Stimulated activated naive B cell treated with anti-CD40 and anti-IgM and Interleukin-4, amounts not matched to agents 10 μg/mL and 1 μg/mL and 100 μg/mL, for 72 hours (primary cell): ENCODE data around the gene CEP68.
"Not testable (repeated sequence)": the region's sequence is repeated elsewhere in the genome, so short reads cannot be mapped to it uniquely, and the experiment has no call there.

ENCODE experiments used
- ATAC-seq, 2 donors: fragments of 150-1000 bp; cut with Tn5 transposase; replicated peaks; 2 replicates each; pipeline ENCODE4 v1.10.0; 2021; ENCODE audit warnings: moderate library complexity in 1 of 2
- DNase-seq: peaks from one replicate; pipeline ENCODE4 v3.0.0; 2021
- H3K27ac Mint-ChIP-seq: one replicate; pipeline ENCODE4 v1.8.0; 2022; ENCODE audit warnings: mild to moderate bottlenecking, mixed read lengths
- H3K27me3 Mint-ChIP-seq, 2 donors: one replicate each; pipeline ENCODE4 v1.8.0; 2022; ENCODE audit warnings: mixed read lengths in 2 of 2
- H3K36me3 Mint-ChIP-seq, 2 donors: one replicate each; pipeline ENCODE4 v1.8.0; 2022; ENCODE audit warnings: mixed read lengths in 2 of 2, mild to moderate bottlenecking in 1 of 2
- H3K4me1 Mint-ChIP-seq, 2 donors: one replicate each; pipeline ENCODE4 v1.8.0; 2022; ENCODE audit warnings: mixed read lengths in 2 of 2, mild to moderate bottlenecking in 1 of 2
- H3K4me3 Mint-ChIP-seq, 2 donors: one replicate each; pipeline ENCODE4 v1.8.0; 2022; ENCODE audit warnings: mild to moderate bottlenecking in 2 of 2, mixed read lengths in 2 of 2, moderate library complexity in 1 of 2
- H3K9me3 Mint-ChIP-seq, 2 donors: one replicate each; pipeline ENCODE4 v1.8.0; 2022; ENCODE audit warnings: mixed read lengths in 2 of 2, mild to moderate bottlenecking in 1 of 2

CEP68 gene

GRCh38 chr2:65024149-65024829 is 31.9 kb upstream of the CEP68 start:
- peaks cover 0 to 2% of the 10 kb centered on the region in 2 donors for H3K9me3 Mint-ChIP-seq
- DNase-seq (no peak), ATAC-seq (no peak)
- peaks cover 50 to 79% of the 10 kb centered on the region in 2 donors for H3K4me1 Mint-ChIP-seq
- peak overlapping the region; percentile 88 for H3K27ac Mint-ChIP-seq
- peak overlapping the region in 1 of 2 donors; percentile 35 for H3K4me3 Mint-ChIP-seq
- no peaks in the 10 kb centered on the region for H3K27me3 Mint-ChIP-seq
- H3K36me3 Mint-ChIP-seq = peaks cover 47 to 62% of the 10 kb centered on the region in 2 donors

- Mint-ChIP-seq H3K4me3 (peak overlapping the region; percentile 66 to 74), H3K27ac (peak overlapping the region; percentile 99)
- peak; percentile 52 to 61 for ATAC-seq
Measured at GRCh38 chr2:65025453-65026123, 30.6 kb upstream of the CEP68 start.

GRCh38 chr2:65026154-65026553 is 30.1 kb upstream of the CEP68 start:
- Mint-ChIP-seq H3K4me1 (peaks cover 54 to 91% of the 10 kb centered on the region in 2 donors), H3K36me3 (peaks cover 40 to 48% of the 10 kb centered on the region in 2 donors), H3K4me3 (peak overlapping the region; percentile 66 to 74), H3K27me3 (no peaks in the 10 kb centered on the region), H3K27ac (peak overlapping the region; percentile 99), H3K9me3 (peaks cover 0 to 2% of the 10 kb centered on the region in 2 donors)
- no peak for ATAC-seq
- no peak for DNase-seq

More at GRCh38 chr2:65025453-65026123, 30.6 kb upstream of the CEP68 start:
- H3K4me1 Mint-ChIP-seq = peaks cover 48 to 85% of the 10 kb centered on the region in 2 donors
- peaks cover 40 to 52% of the 10 kb centered on the region in 2 donors for H3K36me3 Mint-ChIP-seq
- peaks cover 0 to 2% of the 10 kb centered on the region in 2 donors for H3K9me3 Mint-ChIP-seq
- H3K27me3 Mint-ChIP-seq = no peaks in the 10 kb centered on the region
- peak; percentile 48 for DNase-seq

GRCh38 chr2:65026704-65027464 is 29.3 kb upstream of the CEP68 start:
- DNase-seq = peak; percentile 76
- H3K4me1 Mint-ChIP-seq = peaks cover 61 to 92% of the 10 kb centered on the region in 2 donors
- H3K27ac Mint-ChIP-seq = peak overlapping the region; percentile 99
- H3K27me3 Mint-ChIP-seq = no peaks in the 10 kb centered on the region
- ATAC-seq = peak; percentile 78 to 79
- H3K36me3 Mint-ChIP-seq = peaks cover 36 to 42% of the 10 kb centered on the region in 2 donors
- peak overlapping the region; percentile 66 to 74 for H3K4me3 Mint-ChIP-seq
- H3K9me3 Mint-ChIP-seq = peaks cover 0 to 2% of the 10 kb centered on the region in 2 donors

- Mint-ChIP-seq H3K27ac (peak overlapping the region; percentile 99), H3K36me3 (peaks cover 33 to 34% of the 10 kb centered on the region in 2 donors), H3K4me3 (peak overlapping the region; percentile 66), H3K4me1 (peaks cover 64 to 92% of the 10 kb centered on the region in 2 donors), H3K9me3 (peaks cover 0 to 2% of the 10 kb centered on the region in 2 donors), H3K27me3 (no peaks in the 10 kb centered on the region)
- ATAC-seq (peak; percentile 1 to 4), DNase-seq (no peak)
Measured at GRCh38 chr2:65027616-65028244, 28.5 kb upstream of the CEP68 start.

DNA sequence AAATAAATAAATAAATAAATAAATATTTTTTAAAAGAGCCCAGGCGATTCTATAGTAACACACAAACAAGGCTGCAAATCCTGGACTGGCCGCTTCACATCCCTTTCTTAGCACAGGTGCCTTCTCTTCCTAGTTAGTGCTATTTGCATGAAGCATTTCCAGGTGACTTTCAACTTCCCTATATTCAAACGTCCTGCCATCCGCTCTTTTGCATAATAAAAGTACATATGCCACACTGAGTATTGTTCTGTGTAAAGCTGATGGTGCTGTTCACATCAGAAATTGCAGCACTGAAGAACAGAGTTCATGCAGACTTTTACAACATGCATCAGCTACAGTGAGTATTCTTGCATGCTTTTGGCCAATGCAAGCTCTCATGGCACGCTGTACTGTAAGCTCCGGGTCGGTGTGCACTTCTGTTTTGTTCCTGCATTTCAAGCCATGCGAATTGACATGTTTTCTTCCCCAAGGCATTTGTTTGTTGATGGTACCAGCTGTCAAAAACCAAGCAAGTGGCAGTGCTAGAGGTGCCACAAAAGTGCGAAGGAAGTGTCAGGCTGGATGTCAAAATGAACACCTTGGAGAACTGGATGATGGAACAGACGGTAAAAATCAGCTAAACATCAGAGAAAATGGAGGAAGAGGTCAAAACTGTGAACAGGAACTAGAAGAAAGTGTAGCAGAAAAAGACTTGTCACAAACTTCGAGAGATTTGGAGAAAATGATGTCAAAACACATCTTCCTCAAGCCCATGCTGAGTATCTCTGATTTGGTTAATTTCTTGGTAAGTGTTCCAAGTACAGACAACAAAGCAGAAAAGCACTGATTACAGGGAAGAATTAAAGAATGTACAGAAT is 25.5 kb upstream of the CEP68 start:
- Mint-ChIP-seq H3K36me3 (peaks cover 20 to 25% of the 10 kb centered on the region in 2 donors), H3K9me3 (peaks cover 0 to 2% of the 10 kb centered on the region in 2 donors), H3K27ac (peak overlapping the region; percentile 57), H3K4me1 (peaks cover 48 to 70% of the 10 kb centered on the region in 2 donors), H3K27me3 (no peaks in the 10 kb centered on the region), H3K4me3 (peak overlapping the region; percentile 52 to 69)
- DNase-seq (no peak), ATAC-seq (peak; percentile 30 to 36)

GRCh38 chr2:65031341-65032018 is 24.7 kb upstream of the CEP68 start:
- Mint-ChIP-seq H3K27me3 (no peaks in the 10 kb centered on the region), H3K27ac (peak overlapping the region; percentile 57), H3K9me3 (no peaks in the 10 kb centered on the region), H3K4me1 (peaks cover 42 to 63% of the 10 kb centered on the region in 2 donors), H3K36me3 (peaks cover 15 to 21% of the 10 kb centered on the region in 2 donors), H3K4me3 (peak overlapping the region; percentile 52 to 69)
- DNase-seq = no peak
- ATAC-seq = peak in 1 of 2 donors; percentile 22

- peak overlapping the region; percentile 52 to 69 for H3K4me3 Mint-ChIP-seq
- peak overlapping the region; percentile 57 for H3K27ac Mint-ChIP-seq
- H3K9me3 Mint-ChIP-seq = no peaks in the 10 kb centered on the region
Measured at GRCh38 chr2:65032019-65032975, 23.9 kb upstream of the CEP68 start.

DNA sequence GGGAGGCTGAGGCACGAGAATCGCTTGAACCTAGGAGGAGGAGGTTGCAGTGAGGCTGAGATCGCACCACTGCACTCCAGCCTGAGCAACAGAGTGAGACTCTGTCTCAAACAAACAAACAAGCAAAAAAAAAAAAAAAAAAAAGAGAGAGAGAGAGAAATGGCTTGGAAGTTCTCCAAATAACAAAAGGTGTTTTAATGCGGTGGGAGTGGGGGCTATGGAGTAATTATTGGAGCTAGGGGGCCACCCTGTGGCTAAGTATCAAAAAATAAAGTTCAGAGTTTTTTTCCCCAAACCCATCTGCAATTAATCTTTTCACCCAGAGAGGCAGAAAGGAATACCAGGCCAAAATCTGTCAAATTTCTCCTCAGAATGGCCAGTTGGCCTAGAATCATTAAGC is 23.0 kb upstream of the CEP68 start:
- Mint-ChIP-seq H3K4me3 (peak overlapping the region in 1 of 2 donors; percentile 10), H3K27me3 (no peaks in the 10 kb centered on the region), H3K36me3 (peaks cover 32 to 35% of the 10 kb centered on the region in 2 donors), H3K4me1 (peaks cover 37 to 63% of the 10 kb centered on the region in 2 donors), H3K27ac (no peak overlapping the region), H3K9me3 (no peaks in the 10 kb centered on the region)
- no peak for ATAC-seq
- DNase-seq = no peak

More at GRCh38 chr2:65032019-65032975, 23.9 kb upstream of the CEP68 start:
- no peak for DNase-seq
- H3K27me3 Mint-ChIP-seq = no peaks in the 10 kb centered on the region
- peaks cover 41 to 63% of the 10 kb centered on the region in 2 donors for H3K4me1 Mint-ChIP-seq
- peak in 1 of 2 donors; percentile 12 for ATAC-seq
- peaks cover 23 to 26% of the 10 kb centered on the region in 2 donors for H3K36me3 Mint-ChIP-seq

- not testable (repeated sequence) for H3K4me3 Mint-ChIP-seq, H3K9me3 Mint-ChIP-seq, H3K27me3 Mint-ChIP-seq, ATAC-seq, DNase-seq
- Mint-ChIP-seq H3K27ac (peak overlapping the region; percentile 21), H3K4me1 (peaks cover 34 to 61% of the 10 kb centered on the region in 2 donors), H3K36me3 (peaks cover 37 to 40% of the 10 kb centered on the region in 2 donors)
Measured at GRCh38 chr2:65033667-65034066, 22.5 kb upstream of the CEP68 start.

DNA sequence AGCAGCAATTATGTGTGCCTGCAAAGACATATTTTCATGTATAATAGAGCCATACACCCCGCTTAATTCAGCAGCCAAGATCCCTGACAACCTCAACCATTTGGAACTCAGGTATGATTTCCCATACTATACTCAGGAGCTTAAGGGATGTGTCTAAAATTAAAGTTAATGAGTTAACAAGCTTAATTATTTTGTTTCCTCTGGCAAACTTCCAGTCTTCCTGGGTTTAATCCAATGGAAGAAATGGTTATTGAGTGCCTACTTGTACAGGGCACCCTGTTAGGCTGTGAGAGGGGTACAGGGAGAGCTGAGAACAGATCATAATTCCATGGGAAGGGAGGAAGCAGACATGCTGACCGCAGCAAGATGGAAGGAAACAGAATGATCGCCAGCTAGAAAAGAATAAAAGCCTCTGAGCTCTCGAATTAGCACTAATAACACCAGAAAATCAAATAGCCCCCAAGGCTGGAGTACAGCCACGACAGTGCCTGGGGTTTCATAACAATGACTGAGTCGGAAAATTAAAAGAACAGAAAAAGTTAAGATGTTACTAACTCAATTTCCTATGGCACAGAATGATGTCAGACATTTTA is 20.8 kb upstream of the CEP68 start:
- Mint-ChIP-seq H3K27me3 (no peaks in the 10 kb centered on the region), H3K9me3 (no peaks in the 10 kb centered on the region), H3K36me3 (peaks cover 49 to 50% of the 10 kb centered on the region in 2 donors), H3K27ac (no peak overlapping the region), H3K4me1 (peaks cover 41 to 59% of the 10 kb centered on the region in 2 donors), H3K4me3 (no peak overlapping the region)
- no peak for ATAC-seq
- DNase-seq = no peak
